GM23338 (cell line): ENCODE data around the gene PPP1R27. TPM values are rescaled to one million over a fixed set of nuclear protein-coding genes. Genes with fewer than 3 reads are reported as not detected.

Experiments used
- ATAC-seq: fragments of 200-7000 bp; cut with Tn5 transposase; 3 replicates; pipeline ENCODE4 v1.9.1; 2020
- DNase-seq: peaks from one replicate; pipeline ENCODE4 v3.0.0-alpha.2; 2015; ENCODE audit warnings: low spot score
- H2AFZ ChIP-seq: fragments of 200-600 bp; sonication (generic); 2 replicates; pipeline ENCODE4 v1.8.0; 2016; ENCODE audit warnings: antibody characterized with exemption, mild to moderate bottlenecking, moderate library complexity
- H3F3A ChIP-seq: fragments of 200-600 bp; sonication (generic); replicated peaks from 2 replicates; pipeline ENCODE4 v1.8.0; 2017; ENCODE audit warnings: antibody characterized with exemption, mixed run types, low read depth
- H3K27ac ChIP-seq: fragments of 200-600 bp; sonication (generic); 2 replicates; pipeline ENCODE4 v1.6.1; 2016; ENCODE audit warnings: low read depth
- H3K27me3 ChIP-seq: fragments of 200-600 bp; sonication (generic); 2 replicates; pipeline ENCODE4 v1.8.0; 2016; ENCODE audit warnings: mild to moderate bottlenecking, mixed run types, moderate library complexity; ENCODE audit not compliant: insufficient read depth
- H3K36me3 ChIP-seq: fragments of 200-600 bp; sonication (generic); 2 replicates; pipeline ENCODE4 v1.8.0; 2016; ENCODE audit warnings: mild to moderate bottlenecking; ENCODE audit not compliant: insufficient read depth
- H3K4me1 ChIP-seq: fragments of 200-600 bp; sonication (generic); 2 replicates; pipeline ENCODE4 v1.8.0; 2016; ENCODE audit warnings: mild to moderate bottlenecking, moderate library complexity; ENCODE audit not compliant: insufficient read depth
- H3K4me2 ChIP-seq: fragments of 200-600 bp; sonication (generic); 2 replicates; pipeline ENCODE4 v1.7.1; 2017; ENCODE audit warnings: mixed run types
- H3K4me3 ChIP-seq: fragments of 200-600 bp; sonication (generic); 2 replicates; pipeline ENCODE4 v1.6.1; 2016; ENCODE audit warnings: mixed run types
- H3K79me2 ChIP-seq: fragments of 200-600 bp; sonication (generic); replicated peaks from 2 replicates; pipeline ENCODE4 v1.8.0; 2017; ENCODE audit warnings: mild to moderate bottlenecking; ENCODE audit not compliant: insufficient read depth
- H3K9me2 ChIP-seq: fragments of 200-600 bp; sonication (generic); 2 replicates; pipeline ENCODE4 v1.8.0; 2017; ENCODE audit not compliant: insufficient read depth
- H4K20me1 ChIP-seq: fragments of 200-600 bp; sonication (generic); replicated peaks from 2 replicates; pipeline ENCODE4 v1.8.0; 2017; ENCODE audit warnings: mild to moderate bottlenecking; ENCODE audit not compliant: insufficient read depth
- H3K27ac Mint-ChIP-seq: 2 replicates; pipeline ENCODE4 v1.8.0; 2020; ENCODE audit warnings: inconsistent platforms, mild to moderate bottlenecking, moderate library complexity, mixed read lengths
- H3K27me3 Mint-ChIP-seq: 3 replicates; pipeline ENCODE4 v1.8.0; 2022; ENCODE audit warnings: low read depth, mild to moderate bottlenecking, moderate library complexity, mixed read lengths, inconsistent platforms; ENCODE audit not compliant: insufficient read depth, poor library complexity
- H3K36me3 Mint-ChIP-seq: 3 replicates; pipeline ENCODE4 v1.8.0; 2021; ENCODE audit warnings: low read depth, mild to moderate bottlenecking, inconsistent platforms, moderate library complexity, mixed read lengths
- H3K4me1 Mint-ChIP-seq: 3 replicates; pipeline ENCODE4 v1.8.0; 2020; ENCODE audit warnings: mild to moderate bottlenecking, inconsistent platforms, mixed read lengths
- H3K4me3 Mint-ChIP-seq: 3 replicates; pipeline ENCODE4 v1.8.0; 2021; ENCODE audit warnings: moderate library complexity, mild to moderate bottlenecking, inconsistent platforms, mixed read lengths
- H3K9me3 Mint-ChIP-seq: 3 replicates; pipeline ENCODE4 v1.8.0; 2020; ENCODE audit warnings: moderate library complexity, mild to moderate bottlenecking, inconsistent platforms, mixed read lengths
- JUNB ChIP-seq: IDR thresholded peaks from one replicate; pipeline ENCODE4 v1.6.1; 2016; ENCODE audit warnings: antibody characterized with exemption; ENCODE audit not compliant: unreplicated experiment
- POLR2AphosphoS5 ChIP-seq: IDR thresholded peaks from 2 replicates; pipeline ENCODE4 v1.6.1; 2016; ENCODE audit warnings: antibody characterized with exemption, low read depth
- REST ChIP-seq: IDR thresholded peaks from one replicate; pipeline ENCODE4 v1.6.1; 2018; ENCODE audit warnings: antibody characterized with exemption; ENCODE audit not compliant: unreplicated experiment
- STAT1 ChIP-seq: IDR thresholded peaks from one replicate; pipeline ENCODE4 v1.6.1; 2016; ENCODE audit warnings: antibody characterized with exemption; ENCODE audit not compliant: unreplicated experiment
- ZNF114 ChIP-seq: fragments of 250-450 bp; sonication (Bioruptor Pico); IDR thresholded peaks from 2 replicates; pipeline ENCODE4 v1.5.0; 2020; ENCODE audit warnings: mild to moderate bottlenecking, moderate library complexity
- polyA plus RNA-seq: library from polyadenylated mRNA; unstranded; fragments of >200 nt; fragmentation: Nextera tagmentation; extraction: Ambion mirVana; gene quantifications from 2 replicates; pipeline ENCODE4 v1.2.1, GENCODE V29; 2016
- total RNA-seq: library from RNA; depleted of rRNA; stranded (reverse); fragments of >200 nt; shearing (Covaris generic); gene quantifications from 2 replicates; pipeline ENCODE4 v1.2.3, GENCODE V29; 2014
- TF ChIP-seq, protein P1 (sequence below): fragments of 250-450 bp; sonication (Bioruptor Pico); IDR thresholded peaks from 2 replicates; pipeline ENCODE4 v1.5.0; 2020; ENCODE audit warnings: mild to moderate bottlenecking, moderate library complexity
- TF ChIP-seq, protein P2 (sequence below): IDR thresholded peaks from 2 replicates; pipeline ENCODE4 v1.6.1; 2016; ENCODE audit warnings: antibody characterized with exemption

PPP1R27 gene
- total and polyA plus RNA-seq, 2 experiments from 2014 or later = 0.65 TPM; not detected in 1

- H3K27ac ChIP-seq = no peak overlapping the region
- Mint-ChIP-seq H3K27ac (no peak overlapping the region; the same call in 1 of the 2 replicates), H3K4me3 (no peak overlapping the region), H3K36me3 (no peaks in the 10 kb centered on the region; the same call in 2 of the 3 replicates), H3K9me3 (peaks cover 4% of the 10 kb centered on the region), H3K4me1 (no peaks in the 10 kb centered on the region), H3K27me3 (peaks cover 36% of the 10 kb centered on the region)
- H3K79me2 ChIP-seq = no peaks in the 10 kb centered on the region
- no peaks in the 10 kb centered on the region for H3K9me2 ChIP-seq
- no peaks in the 10 kb centered on the region; the same call in 1 of the 2 replicates for H3K4me1 ChIP-seq
- no peak for ATAC-seq
- TF ChIP-seq STAT1 = no peak
- TF ChIP-seq, protein P1, sequence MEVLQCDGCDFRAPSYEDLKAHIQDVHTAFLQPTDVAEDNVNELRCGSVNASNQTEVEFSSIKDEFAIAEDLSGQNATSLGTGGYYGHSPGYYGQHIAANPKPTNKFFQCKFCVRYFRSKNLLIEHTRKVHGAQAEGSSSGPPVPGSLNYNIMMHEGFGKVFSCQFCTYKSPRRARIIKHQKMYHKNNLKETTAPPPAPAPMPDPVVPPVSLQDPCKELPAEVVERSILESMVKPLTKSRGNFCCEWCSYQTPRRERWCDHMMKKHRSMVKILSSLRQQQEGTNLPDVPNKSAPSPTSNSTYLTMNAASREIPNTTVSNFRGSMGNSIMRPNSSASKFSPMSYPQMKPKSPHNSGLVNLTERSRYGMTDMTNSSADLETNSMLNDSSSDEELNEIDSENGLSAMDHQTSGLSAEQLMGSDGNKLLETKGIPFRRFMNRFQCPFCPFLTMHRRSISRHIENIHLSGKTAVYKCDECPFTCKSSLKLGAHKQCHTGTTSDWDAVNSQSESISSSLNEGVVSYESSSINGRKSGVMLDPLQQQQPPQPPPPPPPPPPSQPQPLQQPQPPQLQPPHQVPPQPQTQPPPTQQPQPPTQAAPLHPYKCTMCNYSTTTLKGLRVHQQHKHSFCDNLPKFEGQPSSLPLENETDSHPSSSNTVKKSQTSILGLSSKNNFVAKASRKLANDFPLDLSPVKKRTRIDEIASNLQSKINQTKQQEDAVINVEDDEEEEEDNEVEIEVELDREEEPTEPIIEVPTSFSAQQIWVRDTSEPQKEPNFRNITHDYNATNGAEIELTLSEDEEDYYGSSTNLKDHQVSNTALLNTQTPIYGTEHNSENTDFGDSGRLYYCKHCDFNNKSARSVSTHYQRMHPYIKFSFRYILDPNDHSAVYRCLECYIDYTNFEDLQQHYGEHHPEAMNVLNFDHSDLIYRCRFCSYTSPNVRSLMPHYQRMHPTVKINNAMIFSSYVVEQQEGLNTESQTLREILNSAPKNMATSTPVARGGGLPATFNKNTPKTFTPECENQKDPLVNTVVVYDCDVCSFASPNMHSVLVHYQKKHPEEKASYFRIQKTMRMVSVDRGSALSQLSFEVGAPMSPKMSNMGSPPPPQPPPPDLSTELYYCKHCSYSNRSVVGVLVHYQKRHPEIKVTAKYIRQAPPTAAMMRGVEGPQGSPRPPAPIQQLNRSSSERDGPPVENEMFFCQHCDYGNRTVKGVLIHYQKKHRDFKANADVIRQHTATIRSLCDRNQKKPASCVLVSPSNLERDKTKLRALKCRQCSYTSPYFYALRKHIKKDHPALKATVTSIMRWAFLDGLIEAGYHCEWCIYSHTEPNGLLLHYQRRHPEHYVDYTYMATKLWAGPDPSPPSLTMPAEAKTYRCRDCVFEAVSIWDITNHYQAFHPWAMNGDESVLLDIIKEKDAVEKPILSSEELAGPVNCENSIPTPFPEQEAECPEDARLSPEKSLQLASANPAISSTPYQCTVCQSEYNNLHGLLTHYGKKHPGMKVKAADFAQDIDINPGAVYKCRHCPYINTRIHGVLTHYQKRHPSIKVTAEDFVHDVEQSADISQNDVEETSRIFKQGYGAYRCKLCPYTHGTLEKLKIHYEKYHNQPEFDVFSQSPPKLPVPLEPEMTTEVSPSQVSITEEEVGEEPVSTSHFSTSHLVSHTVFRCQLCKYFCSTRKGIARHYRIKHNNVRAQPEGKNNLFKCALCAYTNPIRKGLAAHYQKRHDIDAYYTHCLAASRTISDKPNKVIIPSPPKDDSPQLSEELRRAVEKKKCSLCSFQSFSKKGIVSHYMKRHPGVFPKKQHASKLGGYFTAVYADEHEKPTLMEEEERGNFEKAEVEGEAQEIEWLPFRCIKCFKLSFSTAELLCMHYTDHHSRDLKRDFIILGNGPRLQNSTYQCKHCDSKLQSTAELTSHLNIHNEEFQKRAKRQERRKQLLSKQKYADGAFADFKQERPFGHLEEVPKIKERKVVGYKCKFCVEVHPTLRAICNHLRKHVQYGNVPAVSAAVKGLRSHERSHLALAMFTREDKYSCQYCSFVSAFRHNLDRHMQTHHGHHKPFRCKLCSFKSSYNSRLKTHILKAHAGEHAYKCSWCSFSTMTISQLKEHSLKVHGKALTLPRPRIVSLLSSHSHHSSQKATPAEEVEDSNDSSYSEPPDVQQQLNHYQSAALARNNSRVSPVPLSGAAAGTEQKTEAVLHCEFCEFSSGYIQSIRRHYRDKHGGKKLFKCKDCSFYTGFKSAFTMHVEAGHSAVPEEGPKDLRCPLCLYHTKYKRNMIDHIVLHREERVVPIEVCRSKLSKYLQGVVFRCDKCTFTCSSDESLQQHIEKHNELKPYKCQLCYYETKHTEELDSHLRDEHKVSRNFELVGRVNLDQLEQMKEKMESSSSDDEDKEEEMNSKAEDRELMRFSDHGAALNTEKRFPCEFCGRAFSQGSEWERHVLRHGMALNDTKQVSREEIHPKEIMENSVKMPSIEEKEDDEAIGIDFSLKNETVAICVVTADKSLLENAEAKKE (CRISPR knock-in tag) = no peak
- no peak for TF ChIP-seq JUNB
- TF ChIP-seq, protein P2, sequence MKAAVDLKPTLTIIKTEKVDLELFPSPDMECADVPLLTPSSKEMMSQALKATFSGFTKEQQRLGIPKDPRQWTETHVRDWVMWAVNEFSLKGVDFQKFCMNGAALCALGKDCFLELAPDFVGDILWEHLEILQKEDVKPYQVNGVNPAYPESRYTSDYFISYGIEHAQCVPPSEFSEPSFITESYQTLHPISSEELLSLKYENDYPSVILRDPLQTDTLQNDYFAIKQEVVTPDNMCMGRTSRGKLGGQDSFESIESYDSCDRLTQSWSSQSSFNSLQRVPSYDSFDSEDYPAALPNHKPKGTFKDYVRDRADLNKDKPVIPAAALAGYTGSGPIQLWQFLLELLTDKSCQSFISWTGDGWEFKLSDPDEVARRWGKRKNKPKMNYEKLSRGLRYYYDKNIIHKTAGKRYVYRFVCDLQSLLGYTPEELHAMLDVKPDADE = no peak
- TF ChIP-seq POLR2AphosphoS5 = no peak
- TF ChIP-seq ZNF114 (CRISPR knock-in tag) = no peak
- no peak for TF ChIP-seq REST
- no peaks in the 10 kb centered on the region for H3K36me3 ChIP-seq
- H2AFZ ChIP-seq = no peak overlapping the region
- H3K4me3 ChIP-seq = no peak overlapping the region
- DNase-seq = no peak
- H4K20me1 ChIP-seq = no peaks in the 10 kb centered on the region
- peaks cover 19% of the 10 kb centered on the region for H3K27me3 ChIP-seq
- no peaks in the 10 kb centered on the region for H3F3A ChIP-seq
- H3K4me2 ChIP-seq = no peak overlapping the region
These were observed 25.3 kb downstream of the PPP1R27 start for GRCh38 chr17:81809556-81809998.
